Measurements from ENCODE around the gene ENKUR. TPM values are rescaled to one million over a fixed set of nuclear protein-coding genes. Genes with fewer than 3 reads are reported as not detected.

ENKUR gene
- under 1 TPM; 0.01 to 0.08 TPM for polyA plus RNA-seq

- Histone ChIP-seq H3K36me3 (ENCODE audit: control insufficient read depth in 2 of 2, insufficient read depth in 2 of 2, low read length in 1 of 2) (no peaks in the 10 kb centered on the region), H3K4me1 (ENCODE audit: control insufficient read depth in 2 of 2, insufficient read depth in 2 of 2, low read length in 1 of 2) (no peaks in the 10 kb centered on the region), H3K27ac (ENCODE audit: low read depth in 2 of 2, low read length in 1 of 2) (peak within 1 kb of the TSS; percentile 92 to 99), H3K27me3 (ENCODE audit: control insufficient read depth in 1 of 2, insufficient read depth in 2 of 2, low read length in 2 of 2) (no peaks in the 10 kb centered on the region), H3K9me3 (ENCODE audit: control insufficient read depth in 2 of 2, insufficient read depth in 1 of 2, low read depth in 1 of 2, low read length in 1 of 2) (no peaks in the 10 kb centered on the region), H3K4me3 (ENCODE audit: low read depth in 1 of 2, low read length in 2 of 2) (peak within 1 kb of the TSS; percentile 57 to 73)
- 0 to 1% methylated on average over 16 of the region's 16 CpGs for WGBS, 2 donors
Observed at GRCh38 chr10:25015828-25016375, at the start of gene ENKUR. ENKUR (minus strand) TSS chr10:25016158; CDS start chr10:25015936, 222 bp downstream.

GRCh38 chr10:25064401-25064800 is 48.4 kb upstream of the ENKUR start:
- Histone ChIP-seq H3K4me3 (ENCODE audit: low read depth in 1 of 2, low read length in 2 of 2) (no peak overlapping the region), H3K36me3 (ENCODE audit: control insufficient read depth in 2 of 2, insufficient read depth in 2 of 2, low read length in 1 of 2) (no peaks in the 10 kb centered on the region), H3K4me1 (ENCODE audit: control insufficient read depth in 2 of 2, insufficient read depth in 2 of 2, low read length in 1 of 2) (peaks cover 4 to 7% of the 10 kb centered on the region in 2 donors), H3K27ac (ENCODE audit: low read depth in 2 of 2, low read length in 1 of 2) (peak overlapping the region in 1 of 2 donors; percentile 73), H3K9me3 (ENCODE audit: control insufficient read depth in 2 of 2, insufficient read depth in 1 of 2, low read depth in 1 of 2, low read length in 1 of 2) (no peaks in the 10 kb centered on the region), H3K27me3 (ENCODE audit: control insufficient read depth in 1 of 2, insufficient read depth in 2 of 2, low read length in 2 of 2) (no peaks in the 10 kb centered on the region)
- WGBS, 2 donors: 92% methylated on average over 2 of the region's 2 CpGs

GRCh38 chr10:25063644-25064043 is 47.7 kb upstream of the ENKUR start:
- H3K4me1 ChIP-seq (ENCODE audit: control insufficient read depth in 2 of 2, insufficient read depth in 2 of 2, low read length in 1 of 2): peaks cover 4 to 7% of the 10 kb centered on the region in 2 donors
- WGBS, 2 donors: 91 to 94% methylated on average over 8 of the region's 8 CpGs
- no peak overlapping the region for H3K4me3 ChIP-seq (ENCODE audit: low read depth in 1 of 2, low read length in 2 of 2)
- no peaks in the 10 kb centered on the region for H3K27me3 ChIP-seq (ENCODE audit: control insufficient read depth in 1 of 2, insufficient read depth in 2 of 2, low read length in 2 of 2)
- H3K27ac ChIP-seq (ENCODE audit: low read depth in 2 of 2, low read length in 1 of 2): no peak overlapping the region
- no peaks in the 10 kb centered on the region for H3K9me3 ChIP-seq (ENCODE audit: control insufficient read depth in 2 of 2, insufficient read depth in 1 of 2, low read depth in 1 of 2, low read length in 1 of 2)
- no peaks in the 10 kb centered on the region for H3K36me3 ChIP-seq (ENCODE audit: control insufficient read depth in 2 of 2, insufficient read depth in 2 of 2, low read length in 1 of 2)

- Histone ChIP-seq H3K27ac (ENCODE audit: low read depth in 2 of 2, low read length in 1 of 2) (no peak overlapping the region), H3K4me3 (ENCODE audit: low read depth in 1 of 2, low read length in 2 of 2) (no peak overlapping the region)
- WGBS, 2 donors: 91 to 98% methylated on average over 1 of the region's 1 CpG
Observed at GRCh38 chr10:25063157-25063556, 47.2 kb upstream of the ENKUR start.

GRCh38 chr10:25061711-25062449 is 45.9 kb upstream of the ENKUR start:
- Histone ChIP-seq H3K9me3 (ENCODE audit: control insufficient read depth in 2 of 2, insufficient read depth in 1 of 2, low read depth in 1 of 2, low read length in 1 of 2) (no peaks in the 10 kb centered on the region), H3K4me3 (ENCODE audit: low read depth in 1 of 2, low read length in 2 of 2) (no peak overlapping the region), H3K27ac (ENCODE audit: low read depth in 2 of 2, low read length in 1 of 2) (peak overlapping the region; percentile 85 to 97), H3K27me3 (ENCODE audit: control insufficient read depth in 1 of 2, insufficient read depth in 2 of 2, low read length in 2 of 2) (no peaks in the 10 kb centered on the region), H3K4me1 (ENCODE audit: control insufficient read depth in 2 of 2, insufficient read depth in 2 of 2, low read length in 1 of 2) (peaks cover 4 to 7% of the 10 kb centered on the region in 2 donors), H3K36me3 (ENCODE audit: control insufficient read depth in 2 of 2, insufficient read depth in 2 of 2, low read length in 1 of 2) (no peaks in the 10 kb centered on the region)
- 47 to 55% methylated on average over 11 of the region's 11 CpGs for WGBS, 2 donors

More at GRCh38 chr10:25063157-25063556, 47.2 kb upstream of the ENKUR start:
- Histone ChIP-seq H3K36me3 (ENCODE audit: control insufficient read depth in 2 of 2, insufficient read depth in 2 of 2, low read length in 1 of 2) (no peaks in the 10 kb centered on the region), H3K27me3 (ENCODE audit: control insufficient read depth in 1 of 2, insufficient read depth in 2 of 2, low read length in 2 of 2) (no peaks in the 10 kb centered on the region), H3K4me1 (ENCODE audit: control insufficient read depth in 2 of 2, insufficient read depth in 2 of 2, low read length in 1 of 2) (peaks cover 4 to 7% of the 10 kb centered on the region in 2 donors), H3K9me3 (ENCODE audit: control insufficient read depth in 2 of 2, insufficient read depth in 1 of 2, low read depth in 1 of 2, low read length in 1 of 2) (no peaks in the 10 kb centered on the region)

GRCh38 chr10:25061125-25061524 is 45.2 kb upstream of the ENKUR start:
- Histone ChIP-seq H3K4me1 (ENCODE audit: control insufficient read depth in 2 of 2, insufficient read depth in 2 of 2, low read length in 1 of 2) (peaks cover 4 to 7% of the 10 kb centered on the region in 2 donors), H3K27me3 (ENCODE audit: control insufficient read depth in 1 of 2, insufficient read depth in 2 of 2, low read length in 2 of 2) (no peaks in the 10 kb centered on the region), H3K36me3 (ENCODE audit: control insufficient read depth in 2 of 2, insufficient read depth in 2 of 2, low read length in 1 of 2) (no peaks in the 10 kb centered on the region), H3K9me3 (ENCODE audit: control insufficient read depth in 2 of 2, insufficient read depth in 1 of 2, low read depth in 1 of 2, low read length in 1 of 2) (no peaks in the 10 kb centered on the region), H3K27ac (ENCODE audit: low read depth in 2 of 2, low read length in 1 of 2) (peak overlapping the region in 1 of 2 donors; percentile 47), H3K4me3 (ENCODE audit: low read depth in 1 of 2, low read length in 2 of 2) (no peak overlapping the region)
- 95 to 96% methylated on average over 7 of the region's 7 CpGs for WGBS, 2 donors

GRCh38 chr10:25059990-25060389 is 44.0 kb upstream of the ENKUR start:
- H3K27me3 ChIP-seq (ENCODE audit: control insufficient read depth in 1 of 2, insufficient read depth in 2 of 2, low read length in 2 of 2): no peaks in the 10 kb centered on the region
- H3K4me1 ChIP-seq (ENCODE audit: control insufficient read depth in 2 of 2, insufficient read depth in 2 of 2, low read length in 1 of 2): peaks cover 4 to 7% of the 10 kb centered on the region in 2 donors
- H3K9me3 ChIP-seq (ENCODE audit: control insufficient read depth in 2 of 2, insufficient read depth in 1 of 2, low read depth in 1 of 2, low read length in 1 of 2): no peaks in the 10 kb centered on the region
- WGBS, 2 donors: 25 to 31% methylated on average over 7 of the region's 7 CpGs
- no peak overlapping the region for H3K27ac ChIP-seq (ENCODE audit: low read depth in 2 of 2, low read length in 1 of 2)
- H3K4me3 ChIP-seq (ENCODE audit: low read depth in 1 of 2, low read length in 2 of 2): no peak overlapping the region
- no peaks in the 10 kb centered on the region for H3K36me3 ChIP-seq (ENCODE audit: control insufficient read depth in 2 of 2, insufficient read depth in 2 of 2, low read length in 1 of 2)

GRCh38 chr10:25057886-25058285 is 41.9 kb upstream of the ENKUR start:
- H3K4me3 ChIP-seq (ENCODE audit: low read depth in 1 of 2, low read length in 2 of 2): no peak overlapping the region
- H3K4me1 ChIP-seq (ENCODE audit: control insufficient read depth in 2 of 2, insufficient read depth in 2 of 2, low read length in 1 of 2): peaks cover 4 to 7% of the 10 kb centered on the region in 2 donors
- no peaks in the 10 kb centered on the region for H3K9me3 ChIP-seq (ENCODE audit: control insufficient read depth in 2 of 2, insufficient read depth in 1 of 2, low read depth in 1 of 2, low read length in 1 of 2)
- 68 to 75% methylated on average over 4 of the region's 4 CpGs for WGBS, 2 donors
- no peaks in the 10 kb centered on the region for H3K27me3 ChIP-seq (ENCODE audit: control insufficient read depth in 1 of 2, insufficient read depth in 2 of 2, low read length in 2 of 2)
- no peaks in the 10 kb centered on the region for H3K36me3 ChIP-seq (ENCODE audit: control insufficient read depth in 2 of 2, insufficient read depth in 2 of 2, low read length in 1 of 2)
- H3K27ac ChIP-seq (ENCODE audit: low read depth in 2 of 2, low read length in 1 of 2): no peak overlapping the region

- Histone ChIP-seq H3K4me3 (ENCODE audit: low read depth in 1 of 2, low read length in 2 of 2) (no peak overlapping the region), H3K36me3 (ENCODE audit: control insufficient read depth in 2 of 2, insufficient read depth in 2 of 2, low read length in 1 of 2) (no peaks in the 10 kb centered on the region), H3K4me1 (ENCODE audit: control insufficient read depth in 2 of 2, insufficient read depth in 2 of 2, low read length in 1 of 2) (peaks cover 4% of the 10 kb centered on the region in 2 donors), H3K27ac (ENCODE audit: low read depth in 2 of 2, low read length in 1 of 2) (no peak overlapping the region), H3K27me3 (ENCODE audit: control insufficient read depth in 1 of 2, insufficient read depth in 2 of 2, low read length in 2 of 2) (no peaks in the 10 kb centered on the region), H3K9me3 (ENCODE audit: control insufficient read depth in 2 of 2, insufficient read depth in 1 of 2, low read depth in 1 of 2, low read length in 1 of 2) (no peaks in the 10 kb centered on the region)
- 74 to 81% methylated on average over 3 of the region's 3 CpGs for WGBS, 2 donors
Observed at GRCh38 chr10:25056726-25057125, 40.8 kb upstream of the ENKUR start.

- Histone ChIP-seq H3K27ac (ENCODE audit: low read depth in 2 of 2, low read length in 1 of 2) (no peak overlapping the region), H3K9me3 (ENCODE audit: control insufficient read depth in 2 of 2, insufficient read depth in 1 of 2, low read depth in 1 of 2, low read length in 1 of 2) (peaks cover 0 to 6% of the 10 kb centered on the region in 2 donors), H3K27me3 (ENCODE audit: control insufficient read depth in 1 of 2, insufficient read depth in 2 of 2, low read length in 2 of 2) (no peaks in the 10 kb centered on the region), H3K36me3 (ENCODE audit: control insufficient read depth in 2 of 2, insufficient read depth in 2 of 2, low read length in 1 of 2) (no peaks in the 10 kb centered on the region), H3K4me3 (ENCODE audit: low read depth in 1 of 2, low read length in 2 of 2) (no peak overlapping the region), H3K4me1 (ENCODE audit: control insufficient read depth in 2 of 2, insufficient read depth in 2 of 2, low read length in 1 of 2) (no peaks in the 10 kb centered on the region)
- 73 to 91% methylated on average over 1 of the region's 1 CpG for WGBS, 2 donors
Observed at GRCh38 chr10:25052012-25052411, 36.1 kb upstream of the ENKUR start.

All from esophagus (tissue), 2 donors.